ENCODE data around the gene ANKRD24. TPM values are rescaled to one million over a fixed set of nuclear protein-coding genes. Genes with fewer than 3 reads are reported as not detected.

The ANKRD24 gene
- total and polyA plus RNA-seq, 2 experiments from 2014 or later, result 1.5 to 3.4 TPM

- Histone ChIP-seq H3K36me3 (replicated peaks; ENCODE audit: insufficient read depth, low read depth) (no peaks in the 10 kb centered on the region), H3K4me2 (peak overlapping the region; percentile 69), H3K27ac (no peak overlapping the region), H4K20me1 (ENCODE audit: insufficient read depth, poor library complexity, severe bottlenecking) (no peaks in the 10 kb centered on the region), H2AFZ (no peak overlapping the region), H3K9me3 (ENCODE audit: low read depth) (no peaks in the 10 kb centered on the region), H3K9me2 (replicated peaks; ENCODE audit: insufficient read depth) (no peaks in the 10 kb centered on the region), H3K4me3 (no peak overlapping the region), H3K27me3 (peaks cover 58% of the 10 kb centered on the region), H3K4me1 (ENCODE audit: insufficient read depth) (peaks cover 4% of the 10 kb centered on the region), H3K79me2 (no peaks in the 10 kb centered on the region)
- WGBS (ENCODE audit: low lambda C conversion rate, missing lambda C conversion rate), result 45% methylated on average over 6 of the region's 28 CpGs
- TF ChIP-seq EZH2 (IDR thresholded peaks at IDR 0.05; ENCODE audit: borderline replicate concordance) (peak; percentile 34), EZH2phosphoT487 (IDR thresholded peaks at IDR 0.05; ENCODE audit: low read depth, severe bottlenecking, unreplicated experiment) (no peak)
- DNase-seq (ENCODE audit: low spot score), result no peak
These were observed 16.1 kb downstream of the ANKRD24 start for GRCh38 chr19:4198467-4199126.

GRCh38 chr19:4199699-4200293 lies 17.3 kb downstream of the ANKRD24 start:
- no peak overlapping the region for H3K4me2 ChIP-seq
- no peaks in the 10 kb centered on the region for H3K79me2 ChIP-seq
- no peaks in the 10 kb centered on the region for H4K20me1 ChIP-seq (ENCODE audit: insufficient read depth, poor library complexity, severe bottlenecking)
- H2AFZ ChIP-seq, result no peak overlapping the region
- H3K9me3 ChIP-seq (ENCODE audit: low read depth), result no peaks in the 10 kb centered on the region
- H3K4me1 ChIP-seq (ENCODE audit: insufficient read depth), result peaks cover 4% of the 10 kb centered on the region
- no peak overlapping the region for H3K27ac ChIP-seq
- no peak overlapping the region for H3K4me3 ChIP-seq
- TF ChIP-seq EZH2phosphoT487 (IDR thresholded peaks at IDR 0.05; ENCODE audit: low read depth, severe bottlenecking, unreplicated experiment) (no peak), CTCF (IDR thresholded peaks at IDR 0.05; ENCODE audit: poor library complexity) (peak; percentile 30), EZH2 (IDR thresholded peaks at IDR 0.05; ENCODE audit: borderline replicate concordance) (peak; percentile 30)
- WGBS (ENCODE audit: low lambda C conversion rate, missing lambda C conversion rate), result 35% methylated on average over 24 of the region's 33 CpGs
- peak; percentile 38 for DNase-seq (ENCODE audit: low spot score)
- H3K27me3 ChIP-seq, result peaks cover 55% of the 10 kb centered on the region
- no peaks in the 10 kb centered on the region for H3K9me2 ChIP-seq (replicated peaks; ENCODE audit: insufficient read depth)
- no peaks in the 10 kb centered on the region for H3K36me3 ChIP-seq (replicated peaks; ENCODE audit: insufficient read depth, low read depth)

- H3K9me3 ChIP-seq (ENCODE audit: low read depth), result no peaks in the 10 kb centered on the region
- no peak for DNase-seq (ENCODE audit: low spot score)
- TF ChIP-seq EZH2 (IDR thresholded peaks at IDR 0.05; ENCODE audit: borderline replicate concordance), result no peak
- TF ChIP-seq EZH2phosphoT487 (IDR thresholded peaks at IDR 0.05; ENCODE audit: low read depth, severe bottlenecking, unreplicated experiment), result no peak
- no peak overlapping the region for H2AFZ ChIP-seq
- no peak overlapping the region for H3K4me3 ChIP-seq
- no peaks in the 10 kb centered on the region for H3K9me2 ChIP-seq (replicated peaks; ENCODE audit: insufficient read depth)
- peaks cover 4% of the 10 kb centered on the region for H3K4me1 ChIP-seq (ENCODE audit: insufficient read depth)
- H3K4me2 ChIP-seq, result no peak overlapping the region
- no peaks in the 10 kb centered on the region for H3K79me2 ChIP-seq
- no peak overlapping the region for H3K27ac ChIP-seq
- WGBS (ENCODE audit: low lambda C conversion rate, missing lambda C conversion rate), result 92% methylated on average over 2 of the region's 2 CpGs
- no peaks in the 10 kb centered on the region for H3K36me3 ChIP-seq (replicated peaks; ENCODE audit: insufficient read depth, low read depth)
- H3K27me3 ChIP-seq, result peaks cover 51% of the 10 kb centered on the region
- no peaks in the 10 kb centered on the region for H4K20me1 ChIP-seq (ENCODE audit: insufficient read depth, poor library complexity, severe bottlenecking)
These were observed 18.6 kb downstream of the ANKRD24 start for GRCh38 chr19:4200940-4201542.

DNA sequence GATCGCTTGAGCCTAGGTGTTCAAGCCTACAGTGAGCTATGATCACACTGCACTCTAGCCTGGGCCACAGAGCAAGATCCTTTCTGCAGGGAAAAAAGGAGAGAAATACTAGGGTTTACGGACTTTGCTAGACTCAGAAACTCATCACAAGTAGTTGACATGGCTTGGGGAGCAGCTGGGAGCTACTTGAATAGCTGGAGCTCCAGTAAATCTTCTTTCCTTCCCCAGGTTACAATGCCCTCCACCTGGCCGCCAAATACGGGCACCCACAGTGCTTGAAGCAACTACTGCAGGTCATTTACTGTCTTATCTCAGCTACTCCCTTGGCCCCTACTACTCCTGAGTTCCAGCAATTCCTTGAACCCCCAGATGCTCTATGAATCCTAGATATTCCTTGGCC lies 19.3 kb downstream of the ANKRD24 start:
- H3K79me2 ChIP-seq, result no peaks in the 10 kb centered on the region
- DNase-seq (ENCODE audit: low spot score), result no peak
- H3K9me3 ChIP-seq (ENCODE audit: low read depth), result no peaks in the 10 kb centered on the region
- 93% methylated on average over 4 of the region's 4 CpGs for WGBS (ENCODE audit: low lambda C conversion rate, missing lambda C conversion rate)
- H4K20me1 ChIP-seq (ENCODE audit: insufficient read depth, poor library complexity, severe bottlenecking), result no peaks in the 10 kb centered on the region
- no peaks in the 10 kb centered on the region for H3K36me3 ChIP-seq (replicated peaks; ENCODE audit: insufficient read depth, low read depth)
- no peak overlapping the region for H3K27ac ChIP-seq
- peaks cover 48% of the 10 kb centered on the region for H3K27me3 ChIP-seq
- H3K4me3 ChIP-seq, result no peak overlapping the region
- peaks cover 4% of the 10 kb centered on the region for H3K4me1 ChIP-seq (ENCODE audit: insufficient read depth)
- no peak overlapping the region for H3K4me2 ChIP-seq
- no peaks in the 10 kb centered on the region for H3K9me2 ChIP-seq (replicated peaks; ENCODE audit: insufficient read depth)
- H2AFZ ChIP-seq, result no peak overlapping the region
- TF ChIP-seq EZH2 (IDR thresholded peaks at IDR 0.05; ENCODE audit: borderline replicate concordance) (no peak), EZH2phosphoT487 (IDR thresholded peaks at IDR 0.05; ENCODE audit: low read depth, severe bottlenecking, unreplicated experiment) (no peak), CTCF (IDR thresholded peaks at IDR 0.05; ENCODE audit: poor library complexity) (no peak)

Measured in hepatocyte (in vitro differentiated cells).